ENCODE data around the gene UGT1A8.

Gene UGT1A8

GRCh38 chr2:233803292-233803911, 186.0 kb downstream of the UGT1A8 start:
- DNase-seq = no peak

GRCh38 chr2:233803994-233804393, 186.6 kb downstream of the UGT1A8 start:
- no peak for DNase-seq

GRCh38 chr2:233807215-233807865, 189.9 kb downstream of the UGT1A8 start:
- DNase-seq = no peak

GRCh38 chr2:233807966-233808935, 190.8 kb downstream of the UGT1A8 start:
- DNase-seq = no peak

GRCh38 chr2:233810385-233810784, 193.0 kb downstream of the UGT1A8 start:
- no peak for DNase-seq

- DNase-seq = no peak
Observed at GRCh38 chr2:233811087-233811486, 193.7 kb downstream of the UGT1A8 start.

GRCh38 chr2:233811732-233812131, 194.3 kb downstream of the UGT1A8 start:
- no peak for DNase-seq

GRCh38 chr2:233813236-233814055, 196.0 kb downstream of the UGT1A8 start:
- no peak for DNase-seq

- DNase-seq = no peak
Observed at GRCh38 chr2:233814056-233814835, 196.8 kb downstream of the UGT1A8 start.

- no peak for DNase-seq
Observed at GRCh38 chr2:233815861-233816260, 198.4 kb downstream of the UGT1A8 start.

GRCh38 chr2:233816334-233816733, 198.9 kb downstream of the UGT1A8 start:
- no peak for DNase-seq

- DNase-seq = no peak
Observed at GRCh38 chr2:233816771-233817170, 199.3 kb downstream of the UGT1A8 start.

- no peak for DNase-seq
Observed at GRCh38 chr2:233817361-233817911, 200.0 kb downstream of the UGT1A8 start.

GRCh38 chr2:233817995-233818638, 200.7 kb downstream of the UGT1A8 start:
- DNase-seq = no peak

GRCh38 chr2:233818639-233819621, 201.5 kb downstream of the UGT1A8 start:
- no peak for DNase-seq

- DNase-seq = no peak
Observed at GRCh38 chr2:233819884-233820773, 202.7 kb downstream of the UGT1A8 start.

GRCh38 chr2:233820774-233821105, 203.3 kb downstream of the UGT1A8 start:
- no peak for DNase-seq

- no peak for DNase-seq
Observed at GRCh38 chr2:233821196-233821595, 203.8 kb downstream of the UGT1A8 start.

GRCh38 chr2:233821709-233822100, 204.3 kb downstream of the UGT1A8 start:
- DNase-seq = no peak

All from DMS153 (cell line).